Measurements from ENCODE around the gene HDGF. TPM values are rescaled to one million over a fixed set of nuclear protein-coding genes. Genes with fewer than 3 reads are reported as not detected.

The HDGF gene
- total and polyA plus RNA-seq, 9 of the 15 experiments (the other 6 are each of a cell fraction or from before 2014, with no cell fraction given) = 38.8 to 601 (median 400) TPM

DNA sequence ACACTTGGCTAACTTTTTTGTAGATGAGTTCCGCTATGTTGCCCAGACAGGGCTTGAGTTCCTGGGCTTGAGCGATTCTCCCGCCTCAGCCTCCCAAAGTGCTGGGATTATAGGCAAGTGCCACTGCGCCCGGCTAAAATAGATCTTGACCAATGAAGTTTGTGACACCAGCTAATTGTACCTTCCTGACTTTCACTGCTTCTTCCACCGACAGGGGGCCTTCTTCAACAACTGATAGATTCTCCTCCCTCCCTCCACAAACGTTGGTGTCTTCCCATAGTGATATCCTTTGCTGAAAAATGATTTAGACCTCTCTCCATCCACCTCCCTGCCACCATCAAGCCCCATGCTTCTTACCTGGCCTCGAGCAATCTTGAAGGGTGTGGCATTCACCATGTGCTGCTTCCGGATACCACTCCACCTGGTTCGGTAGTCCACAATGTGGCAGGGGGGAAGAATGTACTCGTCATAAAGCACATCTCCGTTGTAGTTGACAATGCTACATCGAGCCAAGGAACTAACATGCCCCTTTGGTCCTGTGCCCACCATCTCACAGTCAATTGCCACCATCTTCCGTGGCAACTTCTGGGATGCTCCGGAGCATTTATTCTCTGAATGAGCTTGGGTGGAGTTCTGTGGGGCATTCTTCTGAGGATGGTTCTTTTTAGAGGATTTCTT lies 24.8 kb downstream of the HDGF start (continued):
- TF ChIP-seq, protein P1, sequence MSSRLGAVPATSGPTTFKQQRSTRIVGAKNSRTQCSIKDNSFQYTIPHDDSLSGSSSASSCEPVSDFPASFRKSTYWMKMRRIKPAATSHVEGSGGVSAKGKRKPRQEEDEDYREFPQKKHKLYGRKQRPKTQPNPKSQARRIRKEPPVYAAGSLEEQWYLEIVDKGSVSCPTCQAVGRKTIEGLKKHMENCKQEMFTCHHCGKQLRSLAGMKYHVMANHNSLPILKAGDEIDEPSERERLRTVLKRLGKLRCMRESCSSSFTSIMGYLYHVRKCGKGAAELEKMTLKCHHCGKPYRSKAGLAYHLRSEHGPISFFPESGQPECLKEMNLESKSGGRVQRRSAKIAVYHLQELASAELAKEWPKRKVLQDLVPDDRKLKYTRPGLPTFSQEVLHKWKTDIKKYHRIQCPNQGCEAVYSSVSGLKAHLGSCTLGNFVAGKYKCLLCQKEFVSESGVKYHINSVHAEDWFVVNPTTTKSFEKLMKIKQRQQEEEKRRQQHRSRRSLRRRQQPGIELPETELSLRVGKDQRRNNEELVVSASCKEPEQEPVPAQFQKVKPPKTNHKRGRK (tag; IDR thresholded peaks at IDR 0.05) = no peak; the same call in 1 of the 2 replicates
- TF ChIP-seq LEF1 (IDR thresholded peaks at IDR 0.05) (no peak), ILK (tag; IDR thresholded peaks at IDR 0.05; ENCODE audit: borderline replicate concordance, low read depth) (no peak), HDAC8 (tag; IDR thresholded peaks at IDR 0.05) (no peak), MYNN (IDR thresholded peaks at IDR 0.05) (no peak), MYNN (CRISPR knock-in tag; IDR thresholded peaks at IDR 0.05) (no peak), POLR2G (IDR thresholded peaks at IDR 0.05; ENCODE audit: low read depth, low read length) (no peak), ZNF347 (CRISPR knock-in tag; IDR thresholded peaks at IDR 0.05; ENCODE audit: low read depth) (no peak), CCNT2 (IDR thresholded peaks at IDR 0.05; ENCODE audit: borderline replicate concordance, extremely low read depth, insufficient read length, low read depth, low read length) (no peak)
- TF ChIP-seq, protein P2, sequence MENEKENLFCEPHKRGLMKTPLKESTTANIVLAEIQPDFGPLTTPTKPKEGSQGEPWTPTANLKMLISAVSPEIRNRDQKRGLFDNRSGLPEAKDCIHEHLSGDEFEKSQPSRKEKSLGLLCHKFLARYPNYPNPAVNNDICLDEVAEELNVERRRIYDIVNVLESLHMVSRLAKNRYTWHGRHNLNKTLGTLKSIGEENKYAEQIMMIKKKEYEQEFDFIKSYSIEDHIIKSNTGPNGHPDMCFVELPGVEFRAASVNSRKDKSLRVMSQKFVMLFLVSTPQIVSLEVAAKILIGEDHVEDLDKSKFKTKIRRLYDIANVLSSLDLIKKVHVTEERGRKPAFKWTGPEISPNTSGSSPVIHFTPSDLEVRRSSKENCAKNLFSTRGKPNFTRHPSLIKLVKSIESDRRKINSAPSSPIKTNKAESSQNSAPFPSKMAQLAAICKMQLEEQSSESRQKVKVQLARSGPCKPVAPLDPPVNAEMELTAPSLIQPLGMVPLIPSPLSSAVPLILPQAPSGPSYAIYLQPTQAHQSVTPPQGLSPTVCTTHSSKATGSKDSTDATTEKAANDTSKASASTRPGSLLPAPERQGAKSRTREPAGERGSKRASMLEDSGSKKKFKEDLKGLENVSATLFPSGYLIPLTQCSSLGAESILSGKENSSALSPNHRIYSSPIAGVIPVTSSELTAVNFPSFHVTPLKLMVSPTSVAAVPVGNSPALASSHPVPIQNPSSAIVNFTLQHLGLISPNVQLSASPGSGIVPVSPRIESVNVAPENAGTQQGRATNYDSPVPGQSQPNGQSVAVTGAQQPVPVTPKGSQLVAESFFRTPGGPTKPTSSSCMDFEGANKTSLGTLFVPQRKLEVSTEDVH (IDR thresholded peaks at IDR 0.05; ENCODE audit: low read depth, partially characterized antibody) = no peak
- TF ChIP-seq, protein P3, sequence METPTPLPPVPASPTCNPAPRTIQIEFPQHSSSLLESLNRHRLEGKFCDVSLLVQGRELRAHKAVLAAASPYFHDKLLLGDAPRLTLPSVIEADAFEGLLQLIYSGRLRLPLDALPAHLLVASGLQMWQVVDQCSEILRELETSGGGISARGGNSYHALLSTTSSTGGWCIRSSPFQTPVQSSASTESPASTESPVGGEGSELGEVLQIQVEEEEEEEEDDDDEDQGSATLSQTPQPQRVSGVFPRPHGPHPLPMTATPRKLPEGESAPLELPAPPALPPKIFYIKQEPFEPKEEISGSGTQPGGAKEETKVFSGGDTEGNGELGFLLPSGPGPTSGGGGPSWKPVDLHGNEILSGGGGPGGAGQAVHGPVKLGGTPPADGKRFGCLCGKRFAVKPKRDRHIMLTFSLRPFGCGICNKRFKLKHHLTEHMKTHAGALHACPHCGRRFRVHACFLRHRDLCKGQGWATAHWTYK (CRISPR knock-in tag; IDR thresholded peaks at IDR 0.05) = no peak
- TF ChIP-seq, protein P4, sequence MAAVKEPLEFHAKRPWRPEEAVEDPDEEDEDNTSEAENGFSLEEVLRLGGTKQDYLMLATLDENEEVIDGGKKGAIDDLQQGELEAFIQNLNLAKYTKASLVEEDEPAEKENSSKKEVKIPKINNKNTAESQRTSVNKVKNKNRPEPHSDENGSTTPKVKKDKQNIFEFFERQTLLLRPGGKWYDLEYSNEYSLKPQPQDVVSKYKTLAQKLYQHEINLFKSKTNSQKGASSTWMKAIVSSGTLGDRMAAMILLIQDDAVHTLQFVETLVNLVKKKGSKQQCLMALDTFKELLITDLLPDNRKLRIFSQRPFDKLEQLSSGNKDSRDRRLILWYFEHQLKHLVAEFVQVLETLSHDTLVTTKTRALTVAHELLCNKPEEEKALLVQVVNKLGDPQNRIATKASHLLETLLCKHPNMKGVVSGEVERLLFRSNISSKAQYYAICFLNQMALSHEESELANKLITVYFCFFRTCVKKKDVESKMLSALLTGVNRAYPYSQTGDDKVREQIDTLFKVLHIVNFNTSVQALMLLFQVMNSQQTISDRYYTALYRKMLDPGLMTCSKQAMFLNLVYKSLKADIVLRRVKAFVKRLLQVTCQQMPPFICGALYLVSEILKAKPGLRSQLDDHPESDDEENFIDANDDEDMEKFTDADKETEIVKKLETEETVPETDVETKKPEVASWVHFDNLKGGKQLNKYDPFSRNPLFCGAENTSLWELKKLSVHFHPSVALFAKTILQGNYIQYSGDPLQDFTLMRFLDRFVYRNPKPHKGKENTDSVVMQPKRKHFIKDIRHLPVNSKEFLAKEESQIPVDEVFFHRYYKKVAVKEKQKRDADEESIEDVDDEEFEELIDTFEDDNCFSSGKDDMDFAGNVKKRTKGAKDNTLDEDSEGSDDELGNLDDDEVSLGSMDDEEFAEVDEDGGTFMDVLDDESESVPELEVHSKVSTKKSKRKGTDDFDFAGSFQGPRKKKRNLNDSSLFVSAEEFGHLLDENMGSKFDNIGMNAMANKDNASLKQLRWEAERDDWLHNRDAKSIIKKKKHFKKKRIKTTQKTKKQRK (IDR thresholded peaks at IDR 0.05; ENCODE audit: borderline replicate concordance, low read depth, low read length) = no peak
- TF ChIP-seq, protein P5, sequence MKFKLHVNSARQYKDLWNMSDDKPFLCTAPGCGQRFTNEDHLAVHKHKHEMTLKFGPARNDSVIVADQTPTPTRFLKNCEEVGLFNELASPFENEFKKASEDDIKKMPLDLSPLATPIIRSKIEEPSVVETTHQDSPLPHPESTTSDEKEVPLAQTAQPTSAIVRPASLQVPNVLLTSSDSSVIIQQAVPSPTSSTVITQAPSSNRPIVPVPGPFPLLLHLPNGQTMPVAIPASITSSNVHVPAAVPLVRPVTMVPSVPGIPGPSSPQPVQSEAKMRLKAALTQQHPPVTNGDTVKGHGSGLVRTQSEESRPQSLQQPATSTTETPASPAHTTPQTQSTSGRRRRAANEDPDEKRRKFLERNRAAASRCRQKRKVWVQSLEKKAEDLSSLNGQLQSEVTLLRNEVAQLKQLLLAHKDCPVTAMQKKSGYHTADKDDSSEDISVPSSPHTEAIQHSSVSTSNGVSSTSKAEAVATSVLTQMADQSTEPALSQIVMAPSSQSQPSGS (CRISPR knock-in tag; IDR thresholded peaks at IDR 0.05) = no peak
- TF ChIP-seq, protein P6, sequence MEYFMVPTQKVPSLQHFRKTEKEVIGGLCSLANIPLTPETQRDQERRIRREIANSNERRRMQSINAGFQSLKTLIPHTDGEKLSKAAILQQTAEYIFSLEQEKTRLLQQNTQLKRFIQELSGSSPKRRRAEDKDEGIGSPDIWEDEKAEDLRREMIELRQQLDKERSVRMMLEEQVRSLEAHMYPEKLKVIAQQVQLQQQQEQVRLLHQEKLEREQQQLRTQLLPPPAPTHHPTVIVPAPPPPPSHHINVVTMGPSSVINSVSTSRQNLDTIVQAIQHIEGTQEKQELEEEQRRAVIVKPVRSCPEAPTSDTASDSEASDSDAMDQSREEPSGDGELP (CRISPR knock-in tag; IDR thresholded peaks at IDR 0.05; ENCODE audit: borderline replicate concordance) = no peak
- TF ChIP-seq, protein P7, sequence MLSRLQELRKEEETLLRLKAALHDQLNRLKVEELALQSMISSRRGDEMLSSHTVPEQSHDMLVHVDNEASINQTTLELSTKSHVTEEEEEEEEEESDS (CRISPR knock-in tag; IDR thresholded peaks at IDR 0.05) = no peak

All from K562 (cell line).